ENCODE results near the gene PRRT1.
"Not testable (repeated sequence)": the region's sequence is repeated elsewhere in the genome, so short reads cannot be mapped to it uniquely, and the experiment has no call there.

PRRT1 gene

DNA sequence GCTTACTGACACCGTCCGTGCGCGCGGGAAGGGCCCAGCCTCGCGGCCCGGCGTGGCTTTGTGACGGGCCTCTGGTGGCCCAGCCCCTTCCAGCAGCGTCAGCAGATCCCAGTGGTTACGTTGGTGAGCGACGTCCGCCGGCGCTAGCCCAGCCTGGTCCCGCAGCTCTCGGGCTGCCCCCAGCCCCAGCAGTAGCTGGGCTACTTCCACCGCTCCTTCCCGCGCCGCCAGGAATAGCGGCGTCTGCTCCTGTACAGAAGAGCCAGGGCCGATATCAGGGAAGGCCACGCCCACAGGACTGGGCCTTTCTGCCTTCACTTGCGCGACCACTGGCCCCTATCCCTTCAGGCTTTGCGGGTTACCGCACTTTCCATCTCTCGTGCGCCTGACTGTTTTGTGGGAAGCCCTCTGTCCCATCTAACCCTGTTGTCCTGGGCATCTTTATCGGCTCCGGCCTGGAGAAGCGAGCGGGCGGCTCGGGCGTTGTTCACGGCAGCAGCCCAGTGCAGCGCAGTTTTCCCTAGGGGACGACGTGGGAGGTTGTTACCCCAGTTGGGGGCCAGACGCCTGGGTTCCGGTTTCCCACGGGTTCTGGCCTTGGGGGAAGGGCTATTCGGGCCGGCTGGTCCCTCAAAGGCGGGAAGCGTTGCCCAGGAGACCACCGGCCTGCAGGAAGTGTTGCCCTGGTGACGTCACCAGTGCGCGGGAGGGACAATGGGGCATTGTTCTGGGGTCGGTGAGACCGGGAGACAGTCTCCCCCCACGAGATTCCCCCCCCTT lies 44.4 kb upstream of the PRRT1 start:
- no peaks in the 10 kb centered on the region for H3K36me3 Mint-ChIP-seq (ENCODE audit: low read depth)
- peak overlapping the region; percentile 90 for H3K4me3 Mint-ChIP-seq
- H3K4me1 Mint-ChIP-seq = peaks cover 68% of the 10 kb centered on the region
- peak; percentile 80 for DNase-seq
- H3K27me3 Mint-ChIP-seq (ENCODE audit: low read depth, poor library complexity) = peaks cover 2% of the 10 kb centered on the region
- H3K27ac Mint-ChIP-seq = peak overlapping the region; percentile 100
- TF ChIP-seq, protein P1, sequence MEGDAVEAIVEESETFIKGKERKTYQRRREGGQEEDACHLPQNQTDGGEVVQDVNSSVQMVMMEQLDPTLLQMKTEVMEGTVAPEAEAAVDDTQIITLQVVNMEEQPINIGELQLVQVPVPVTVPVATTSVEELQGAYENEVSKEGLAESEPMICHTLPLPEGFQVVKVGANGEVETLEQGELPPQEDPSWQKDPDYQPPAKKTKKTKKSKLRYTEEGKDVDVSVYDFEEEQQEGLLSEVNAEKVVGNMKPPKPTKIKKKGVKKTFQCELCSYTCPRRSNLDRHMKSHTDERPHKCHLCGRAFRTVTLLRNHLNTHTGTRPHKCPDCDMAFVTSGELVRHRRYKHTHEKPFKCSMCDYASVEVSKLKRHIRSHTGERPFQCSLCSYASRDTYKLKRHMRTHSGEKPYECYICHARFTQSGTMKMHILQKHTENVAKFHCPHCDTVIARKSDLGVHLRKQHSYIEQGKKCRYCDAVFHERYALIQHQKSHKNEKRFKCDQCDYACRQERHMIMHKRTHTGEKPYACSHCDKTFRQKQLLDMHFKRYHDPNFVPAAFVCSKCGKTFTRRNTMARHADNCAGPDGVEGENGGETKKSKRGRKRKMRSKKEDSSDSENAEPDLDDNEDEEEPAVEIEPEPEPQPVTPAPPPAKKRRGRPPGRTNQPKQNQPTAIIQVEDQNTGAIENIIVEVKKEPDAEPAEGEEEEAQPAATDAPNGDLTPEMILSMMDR (IDR thresholded peaks at IDR 0.05) = no peak
- no peaks in the 10 kb centered on the region for H3K9me3 Mint-ChIP-seq

DNA sequence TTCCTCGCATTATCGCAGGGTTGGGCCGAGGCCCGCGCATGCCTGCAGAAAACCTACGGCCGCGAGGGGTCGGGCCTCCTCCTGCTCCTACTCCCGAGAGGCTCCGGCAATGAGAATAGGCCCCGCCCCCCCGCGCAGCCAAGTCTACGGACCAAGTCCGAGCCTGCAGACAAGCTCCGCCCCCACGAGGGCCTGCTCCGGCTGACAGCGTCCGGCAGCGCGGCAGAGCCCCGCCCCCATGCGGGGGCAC lies 43.8 kb upstream of the PRRT1 start:
- Mint-ChIP-seq H3K9me3 (no peaks in the 10 kb centered on the region), H3K4me1 (peaks cover 73% of the 10 kb centered on the region)

DNA sequence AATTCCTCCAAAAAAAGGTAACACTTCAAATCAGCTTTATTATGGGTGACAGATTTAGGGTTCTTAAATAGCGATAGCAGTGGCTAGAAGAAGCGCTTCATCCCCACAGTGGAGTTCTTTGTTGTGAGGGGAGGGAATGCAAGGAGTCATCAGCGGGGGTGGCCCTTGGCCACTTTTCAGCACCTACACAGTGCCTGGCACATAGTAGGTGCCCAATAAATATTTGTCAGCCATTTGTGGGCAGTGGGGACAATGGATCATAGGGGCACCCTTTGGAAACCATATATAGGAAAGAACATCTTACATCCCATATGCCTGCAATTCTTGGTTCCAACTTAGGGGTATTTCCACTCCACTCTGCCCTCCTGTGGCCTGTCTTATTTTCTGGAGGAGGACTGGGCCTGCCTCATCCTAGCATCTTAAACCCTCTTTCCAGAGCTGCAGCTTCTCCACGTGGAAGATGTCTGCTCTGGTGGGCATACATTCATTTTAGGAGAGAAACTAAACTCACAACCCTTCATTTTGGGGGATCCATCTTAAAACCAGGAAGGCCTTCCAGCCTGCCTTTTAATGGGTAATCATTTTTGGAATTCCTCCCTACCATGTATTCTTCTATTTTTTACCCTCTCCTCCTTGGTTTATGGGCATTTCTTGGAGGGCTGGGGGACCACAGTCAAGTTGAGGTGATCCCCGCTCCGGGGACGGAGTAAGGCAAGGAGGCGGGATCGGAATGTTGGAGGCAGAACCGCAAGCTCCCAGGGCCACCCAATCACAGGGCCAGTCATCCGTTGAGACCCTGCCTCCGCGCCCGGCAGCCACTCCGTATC lies 43.3 kb upstream of the PRRT1 start:
- H3K9me3 Mint-ChIP-seq = no peaks in the 10 kb centered on the region
- no peak for DNase-seq
- H3K27me3 Mint-ChIP-seq (ENCODE audit: low read depth, poor library complexity) = no peaks in the 10 kb centered on the region
- H3K27ac Mint-ChIP-seq = peak overlapping the region; percentile 98
- H3K4me1 Mint-ChIP-seq = peaks cover 73% of the 10 kb centered on the region
- H3K4me3 Mint-ChIP-seq = peak overlapping the region; percentile 90
- no peaks in the 10 kb centered on the region for H3K36me3 Mint-ChIP-seq (ENCODE audit: low read depth)
- TF ChIP-seq, protein P1 (IDR thresholded peaks at IDR 0.05) = no peak

More for the DNA sequence above, 43.8 kb upstream of the PRRT1 start:
- DNase-seq = peak; percentile 100
- Mint-ChIP-seq H3K27ac (no peak overlapping the region), H3K27me3 (ENCODE audit: low read depth, poor library complexity) (peaks cover 2% of the 10 kb centered on the region), H3K36me3 (ENCODE audit: low read depth) (no peaks in the 10 kb centered on the region), H3K4me3 (peak overlapping the region; percentile 90)
- TF ChIP-seq, protein P1 (IDR thresholded peaks at IDR 0.05) = peak; percentile 30

DNA sequence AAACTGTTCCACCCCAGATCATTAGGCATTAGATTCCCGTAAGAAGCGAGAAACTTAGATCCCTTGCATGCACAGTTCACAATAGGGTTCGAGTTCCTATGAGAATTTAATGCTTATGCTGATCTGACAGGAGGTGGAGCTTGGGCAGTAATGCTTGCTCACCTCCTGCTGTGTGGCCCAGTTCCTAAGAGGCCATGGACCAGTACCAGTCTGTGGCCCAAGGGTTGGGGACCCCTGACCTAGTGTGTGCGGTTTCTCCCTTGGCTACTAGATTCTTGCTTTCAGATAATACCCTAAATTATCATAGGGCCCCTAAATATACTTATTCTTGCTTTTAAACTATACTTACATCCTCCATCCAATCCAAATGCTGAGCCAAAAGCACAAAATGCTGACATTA lies 42.6 kb upstream of the PRRT1 start:
- H3K4me3 Mint-ChIP-seq = peak overlapping the region; percentile 90
- DNase-seq = no peak
- H3K4me1 Mint-ChIP-seq = peaks cover 73% of the 10 kb centered on the region
- H3K9me3 Mint-ChIP-seq = no peaks in the 10 kb centered on the region
- no peaks in the 10 kb centered on the region for H3K27me3 Mint-ChIP-seq (ENCODE audit: low read depth, poor library complexity)
- no peaks in the 10 kb centered on the region for H3K36me3 Mint-ChIP-seq (ENCODE audit: low read depth)
- TF ChIP-seq, protein P1 (IDR thresholded peaks at IDR 0.05) = no peak
- H3K27ac Mint-ChIP-seq = peak overlapping the region; percentile 86

DNA sequence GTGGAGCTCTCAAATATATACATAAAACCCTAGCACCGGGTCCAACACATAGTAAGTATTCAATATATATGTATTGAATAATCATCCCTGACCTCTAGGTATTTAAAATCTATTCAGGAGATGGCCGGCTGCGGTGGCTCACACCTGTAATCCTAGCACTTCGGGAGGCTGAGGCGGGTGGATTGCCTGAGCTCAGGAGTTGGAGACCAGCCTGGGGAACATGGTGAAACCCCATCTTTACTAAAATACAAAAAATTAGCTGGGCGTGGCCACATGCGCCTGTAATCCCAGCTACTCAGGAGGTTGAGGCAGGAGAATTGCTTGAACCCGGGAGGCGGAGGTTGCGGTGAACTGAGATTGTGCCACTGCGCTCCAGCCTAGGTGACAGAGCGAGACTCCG lies 41.4 kb upstream of the PRRT1 start:
- H3K9me3 Mint-ChIP-seq; H3K36me3 Mint-ChIP-seq (ENCODE audit: low read depth); H3K27me3 Mint-ChIP-seq (ENCODE audit: low read depth, poor library complexity); DNase-seq: not testable (repeated sequence)
- peaks cover 81% of the 10 kb centered on the region for H3K4me1 Mint-ChIP-seq
- H3K4me3 Mint-ChIP-seq = peak overlapping the region; percentile 69
- peak overlapping the region; percentile 94 for H3K27ac Mint-ChIP-seq

DNA sequence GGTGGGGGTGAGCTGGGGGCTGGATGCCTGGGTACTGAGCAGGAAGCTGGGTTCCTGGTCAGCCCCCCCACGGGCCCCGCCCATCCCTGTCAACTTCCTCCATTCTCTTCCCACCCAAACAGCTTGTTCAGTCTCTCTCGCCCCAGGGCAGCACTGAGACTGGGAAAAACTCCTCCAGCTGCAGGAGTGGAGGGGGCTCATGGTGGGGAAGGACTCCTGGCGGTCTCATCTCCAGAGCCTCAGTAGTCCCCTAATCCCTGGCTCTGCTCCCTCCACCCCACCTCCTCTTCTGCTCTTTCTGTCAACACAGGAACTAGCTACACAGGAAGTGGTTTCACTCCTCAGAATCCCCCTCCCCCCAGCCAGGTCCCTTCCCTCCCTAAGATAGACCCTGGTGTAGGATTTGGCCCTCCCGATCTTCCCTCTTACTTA lies 40.9 kb upstream of the PRRT1 start, which contains the start of gene GPSM3:
Gene GPSM3 (minus strand): TSS at position 36 of the 432 bp plus-strand sequence. CDS start 130 bp downstream, outside the sequence.
- TF ChIP-seq, protein P1 (IDR thresholded peaks at IDR 0.05) = no peak
- H3K4me1 Mint-ChIP-seq = peaks cover 86% of the 10 kb centered on the region
- H3K9me3 Mint-ChIP-seq = no peaks in the 10 kb centered on the region
- peaks cover 3% of the 10 kb centered on the region for H3K36me3 Mint-ChIP-seq (ENCODE audit: low read depth)
- no peak for DNase-seq
- H3K27ac Mint-ChIP-seq = peak within 1 kb of the TSS; percentile 97
- no peaks in the 10 kb centered on the region for H3K27me3 Mint-ChIP-seq (ENCODE audit: low read depth, poor library complexity)
- H3K4me3 Mint-ChIP-seq = peak within 1 kb of the TSS; percentile 69
